ENCODE results near the gene ZNF106.

DNA sequence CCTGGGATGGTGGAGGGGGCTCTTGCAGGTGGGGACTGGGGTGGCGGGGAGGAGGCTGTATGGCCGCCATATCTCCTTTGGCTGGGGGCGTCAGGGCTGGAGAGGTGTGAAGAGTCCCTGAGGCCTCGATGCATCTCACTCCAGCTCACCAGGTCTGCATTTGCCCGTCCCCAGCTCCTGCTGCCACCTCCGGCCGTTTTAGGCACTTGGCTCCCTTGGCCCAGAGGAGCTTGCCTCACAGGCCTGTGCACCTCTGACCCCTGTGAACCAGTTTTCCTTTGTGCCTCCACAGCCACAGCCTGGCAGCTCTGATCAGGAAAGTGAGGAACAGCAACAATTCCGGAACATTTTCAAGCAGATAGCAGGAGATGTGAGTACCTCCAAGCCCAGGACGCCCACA is 81.9 kb downstream of the ZNF106 start:
- TF ChIP-seq, protein P1, sequence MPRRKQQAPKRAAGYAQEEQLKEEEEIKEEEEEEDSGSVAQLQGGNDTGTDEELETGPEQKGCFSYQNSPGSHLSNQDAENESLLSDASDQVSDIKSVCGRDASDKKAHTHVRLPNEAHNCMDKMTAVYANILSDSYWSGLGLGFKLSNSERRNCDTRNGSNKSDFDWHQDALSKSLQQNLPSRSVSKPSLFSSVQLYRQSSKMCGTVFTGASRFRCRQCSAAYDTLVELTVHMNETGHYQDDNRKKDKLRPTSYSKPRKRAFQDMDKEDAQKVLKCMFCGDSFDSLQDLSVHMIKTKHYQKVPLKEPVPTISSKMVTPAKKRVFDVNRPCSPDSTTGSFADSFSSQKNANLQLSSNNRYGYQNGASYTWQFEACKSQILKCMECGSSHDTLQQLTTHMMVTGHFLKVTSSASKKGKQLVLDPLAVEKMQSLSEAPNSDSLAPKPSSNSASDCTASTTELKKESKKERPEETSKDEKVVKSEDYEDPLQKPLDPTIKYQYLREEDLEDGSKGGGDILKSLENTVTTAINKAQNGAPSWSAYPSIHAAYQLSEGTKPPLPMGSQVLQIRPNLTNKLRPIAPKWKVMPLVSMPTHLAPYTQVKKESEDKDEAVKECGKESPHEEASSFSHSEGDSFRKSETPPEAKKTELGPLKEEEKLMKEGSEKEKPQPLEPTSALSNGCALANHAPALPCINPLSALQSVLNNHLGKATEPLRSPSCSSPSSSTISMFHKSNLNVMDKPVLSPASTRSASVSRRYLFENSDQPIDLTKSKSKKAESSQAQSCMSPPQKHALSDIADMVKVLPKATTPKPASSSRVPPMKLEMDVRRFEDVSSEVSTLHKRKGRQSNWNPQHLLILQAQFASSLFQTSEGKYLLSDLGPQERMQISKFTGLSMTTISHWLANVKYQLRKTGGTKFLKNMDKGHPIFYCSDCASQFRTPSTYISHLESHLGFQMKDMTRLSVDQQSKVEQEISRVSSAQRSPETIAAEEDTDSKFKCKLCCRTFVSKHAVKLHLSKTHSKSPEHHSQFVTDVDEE (CRISPR knock-in tag; IDR thresholded peaks at IDR 0.05): no peak
- TF ChIP-seq ZC3H10 (CRISPR knock-in tag; IDR thresholded peaks at IDR 0.05): no peak
- TF ChIP-seq OSR1 (CRISPR knock-in tag; IDR thresholded peaks at IDR 0.05): no peak
- TF ChIP-seq BACH2 (CRISPR knock-in tag; IDR thresholded peaks at IDR 0.05; ENCODE audit: borderline replicate concordance): no peak
- TF ChIP-seq TCF4 (CRISPR knock-in tag; IDR thresholded peaks at IDR 0.05; ENCODE audit: borderline replicate concordance): no peak
- no peak for TF ChIP-seq ZNF70 (CRISPR knock-in tag; IDR thresholded peaks at IDR 0.05)
- TF ChIP-seq ESRRG (CRISPR knock-in tag; IDR thresholded peaks at IDR 0.05): no peak
- TF ChIP-seq ARNTL (CRISPR knock-in tag; IDR thresholded peaks at IDR 0.05; ENCODE audit: borderline replicate concordance, low read depth): no peak
